HepG2 (cell line): ENCODE measurements around the gene CDH13. TPM values are rescaled to one million over a fixed set of nuclear protein-coding genes. Genes with fewer than 3 reads are reported as not detected.

ENCODE experiments used
- ARID5B ChIP-seq: IDR thresholded peaks from 2 replicates; pipeline ENCODE4 v1.4.0; 2020; ENCODE audit warnings: mild to moderate bottlenecking, missing genetic modification reagents
- ATF7 ChIP-seq, 2 experiments: fragments of 450-650 bp in 1 of 2; sonication (generic) in 1 of 2; formaldehyde crosslinking in 1 of 2; IDR thresholded peaks; 2 replicates each; pipeline versions ENCODE4 v1.4.0 to v1.6.1; 2016 to 2020; ENCODE audit warnings: antibody characterized with exemption in 1 of 2, mild to moderate bottlenecking in 1 of 2, missing genetic modification reagents in 1 of 2
- ATRX ChIP-seq: sonication (generic); formaldehyde crosslinking; IDR thresholded peaks from 2 replicates; pipeline ENCODE4 v1.4.0; 2020; ENCODE audit warnings: missing genetic modification reagents, borderline replicate concordance
- HIVEP1 ChIP-seq: sonication (generic); formaldehyde crosslinking; IDR thresholded peaks from 2 replicates; pipeline ENCODE4 v1.4.0; 2020; ENCODE audit warnings: mild to moderate bottlenecking, missing genetic modification reagents
- HNF1A ChIP-seq, 2 experiments: sonication (generic) in 1 of 2; formaldehyde crosslinking in 1 of 2; IDR thresholded peaks; 2 replicates each; pipeline versions ENCODE4 v1.4.0 to v1.6.1; 2016 to 2020; ENCODE audit warnings: borderline replicate concordance in 1 of 2, low read depth in 1 of 2, mild to moderate bottlenecking in 1 of 2, missing genetic modification reagents in 1 of 2
- KLF11 ChIP-seq: IDR thresholded peaks from 2 replicates; pipeline ENCODE4 v1.6.1; 2016; ENCODE audit warnings: missing compliant biosample characterization
- SIN3B ChIP-seq: fragments of 150-350 bp; IDR thresholded peaks from 2 replicates; pipeline ENCODE4 v1.6.1; 2014; ENCODE audit warnings: low read length
- SP1 ChIP-seq, 2 experiments: fragments of 450-650 bp in 1 of 2; sonication (generic) in 1 of 2; formaldehyde crosslinking in 1 of 2; IDR thresholded peaks; 2 replicates each; pipeline versions ENCODE4 v1.4.0 to v1.6.1; 2016 to 2020; ENCODE audit warnings: missing genetic modification reagents in 1 of 2
- TEAD3 ChIP-seq: optimal IDR thresholded peaks from 2 replicates; pipeline ENCODE3; 2016; ENCODE audit warnings: borderline replicate concordance
- THAP8 ChIP-seq: sonication (generic); formaldehyde crosslinking; IDR thresholded peaks from 2 replicates; pipeline ENCODE4 v1.5.1; 2020; ENCODE audit warnings: missing genetic modification reagents, mild to moderate bottlenecking, borderline replicate concordance
- ZBTB46 ChIP-seq: sonication (generic); formaldehyde crosslinking; IDR thresholded peaks from 2 replicates; pipeline ENCODE4 v1.4.0; 2020; ENCODE audit warnings: mild to moderate bottlenecking, missing genetic modification reagents, borderline replicate concordance
- ZFP36L1 ChIP-seq: sonication (generic); formaldehyde crosslinking; IDR thresholded peaks from 2 replicates; pipeline ENCODE4 v1.8.0; 2022; ENCODE audit warnings: mild to moderate bottlenecking, missing genetic modification reagents, moderate library complexity
- ZFX ChIP-seq: sonication (generic); formaldehyde crosslinking; IDR thresholded peaks from 2 replicates; pipeline ENCODE4 v1.4.0; 2020; ENCODE audit warnings: mild to moderate bottlenecking, low read depth, missing genetic modification reagents, moderate library complexity
- ZFYVE20 ChIP-seq: sonication (generic); formaldehyde crosslinking; IDR thresholded peaks from 2 replicates; pipeline ENCODE4 v1.8.0; 2023; ENCODE audit warnings: low read depth, mild to moderate bottlenecking, moderate library complexity, missing genetic modification reagents, borderline replicate concordance
- ZNF207 ChIP-seq: fragments of 450-650 bp; IDR thresholded peaks from 2 replicates; pipeline ENCODE4 v1.6.1; 2016; ENCODE audit warnings: antibody characterized with exemption, borderline replicate concordance
- ZNF264 ChIP-seq: sonication (generic); formaldehyde crosslinking; IDR thresholded peaks from 2 replicates; pipeline ENCODE4 v1.4.0; 2020; ENCODE audit warnings: missing genetic modification reagents
- ZSCAN9 ChIP-seq: IDR thresholded peaks from 2 replicates; pipeline ENCODE4 v1.6.1; 2016; ENCODE audit warnings: borderline replicate concordance
- polyA plus RNA-seq, 8 experiments: library from polyadenylated mRNA; depleted of rRNA in 3 of 8; stranded (reverse) in 7 of 8; unstranded in 1 of 8; fragments of >200 nt; fragmentation: Illumina TruSeq in 4 of 8; extraction: Trizol in 4 of 8; gene quantifications; 2 replicates each; pipeline versions ENCODE4 v1.2.1 to v1.2.3, GENCODE V29; 2011 to 2016; ENCODE audit warnings: low read depth in 4 of 8, missing spikeins in 1 of 8, mixed read lengths in 1 of 8; ENCODE audit not compliant: insufficient read depth in 1 of 8
- total RNA-seq, 5 experiments: library from RNA; depleted of rRNA; stranded (reverse); fragments of >200 nt; fragmentation: Illumina TruSeq; extraction: Trizol; gene quantifications; 2 replicates each; pipeline ENCODE4 v1.2.3, GENCODE V29; 2016; ENCODE audit warnings: low read depth in 1 of 5

Gene CDH13
- total and polyA plus RNA-seq, 2 of the 13 experiments (the other 11 are each of a cell fraction or from before 2014, with no cell fraction given): not detected

- TF ChIP-seq THAP8 (CRISPR knock-in tag): no peak
- no peak for TF ChIP-seq ATRX (CRISPR knock-in tag)
- peak; percentile 77; the same call in 1 of the 2 replicates for TF ChIP-seq ZFP36L1
- TF ChIP-seq SP1 (IDR thresholded peaks at IDR 0.05): no peak
- TF ChIP-seq SP1 (CRISPR knock-in tag; IDR thresholded peaks at IDR 0.05): no peak
- TF ChIP-seq ZSCAN9 (CRISPR knock-in tag): no peak
- no peak for TF ChIP-seq ZFYVE20 (CRISPR knock-in tag)
- TF ChIP-seq SIN3B: no peak
- 0 out of 2 replicates have a peak, but pooled peaks have one; percentile 23 for TF ChIP-seq ZNF264 (CRISPR knock-in tag)
- no peak for TF ChIP-seq ATF7 (IDR thresholded peaks at IDR 0.05)
- peak; percentile 70 for TF ChIP-seq ATF7 (CRISPR knock-in tag; IDR thresholded peaks at IDR 0.05)
- no peak for TF ChIP-seq ZBTB46 (CRISPR knock-in tag)
- TF ChIP-seq TEAD3 (CRISPR knock-in tag): peak; percentile 94
- peak; percentile 59; the same call in 1 of the 2 replicates for TF ChIP-seq HIVEP1 (CRISPR knock-in tag)
- TF ChIP-seq ZNF207: no peak
- TF ChIP-seq ZFX (CRISPR knock-in tag): no peak; the same call in 1 of the 2 replicates
- TF ChIP-seq KLF11 (CRISPR knock-in tag): no peak
- no peak for TF ChIP-seq HNF1A (IDR thresholded peaks at IDR 0.05; ENCODE audit: low read depth)
- 0 out of 2 replicates have a peak, but pooled peaks have one; percentile 29 for TF ChIP-seq HNF1A (CRISPR knock-in tag; IDR thresholded peaks at IDR 0.05; ENCODE audit: borderline replicate concordance)
- TF ChIP-seq ARID5B (CRISPR knock-in tag): peak; percentile 90
These were observed 1187.3 kb downstream of the CDH13 start (continued) for GRCh38 chr16:83813823-83814658.
